ENCODE measurements around the gene RAD9A.
"Not testable (repeated sequence)": the region's sequence is repeated elsewhere in the genome, so short reads cannot be mapped to it uniquely, and the experiment has no call there.

The RAD9A gene

GRCh38 chr11:67410984-67411784 lies 19.4 kb downstream of the RAD9A start:
- DNase-seq (ENCODE audit: low spot score), result no peak

GRCh38 chr11:67411785-67412152 lies 20.0 kb downstream of the RAD9A start:
- no peak for DNase-seq (ENCODE audit: low spot score)

- no peak for DNase-seq (ENCODE audit: low spot score)
Measured at GRCh38 chr11:67412495-67413179, 20.9 kb downstream of the RAD9A start.

- DNase-seq (ENCODE audit: low spot score), result no peak
Measured at GRCh38 chr11:67413266-67413849, 21.6 kb downstream of the RAD9A start.

GRCh38 chr11:67415501-67416304 lies 23.9 kb downstream of the RAD9A start, which contains the start of gene CARNS1:
Gene CARNS1 (plus strand): TSS chr11:67415678. CDS start chr11:67416200, 522 bp downstream.
- no peak for DNase-seq (ENCODE audit: low spot score)

- peak; percentile 89 for DNase-seq (ENCODE audit: low spot score)
Measured at GRCh38 chr11:67416416-67417335, 24.9 kb downstream of the RAD9A start.

GRCh38 chr11:67417425-67417824 lies 25.6 kb downstream of the RAD9A start:
- DNase-seq (ENCODE audit: low spot score), result no peak

GRCh38 chr11:67418476-67419281 lies 26.9 kb downstream of the RAD9A start:
- DNase-seq (ENCODE audit: low spot score), result no peak

- no peak for DNase-seq (ENCODE audit: low spot score)
Measured at GRCh38 chr11:67419325-67420049, 27.7 kb downstream of the RAD9A start.

GRCh38 chr11:67420147-67420645 lies 28.4 kb downstream of the RAD9A start:
- no peak for DNase-seq (ENCODE audit: low spot score)

- peak; percentile 98 for DNase-seq (ENCODE audit: low spot score)
Measured at GRCh38 chr11:67420646-67421429, 29.1 kb downstream of the RAD9A start.

- no peak for DNase-seq (ENCODE audit: low spot score)
Measured at GRCh38 chr11:67421430-67422031, 29.7 kb downstream of the RAD9A start.

GRCh38 chr11:67422891-67423290 lies 31.1 kb downstream of the RAD9A start:
- DNase-seq (ENCODE audit: low spot score), result no peak

GRCh38 chr11:67423466-67423865 lies 31.7 kb downstream of the RAD9A start:
- no peak for DNase-seq (ENCODE audit: low spot score)

GRCh38 chr11:67423891-67424613 lies 32.3 kb downstream of the RAD9A start:
- no peak for DNase-seq (ENCODE audit: low spot score)

- DNase-seq (ENCODE audit: low spot score), result not testable (repeated sequence)
Measured at GRCh38 chr11:67427364-67427859, 35.6 kb downstream of the RAD9A start.
